ENCODE data around the gene PNPLA3.

PNPLA3 gene

DNA sequence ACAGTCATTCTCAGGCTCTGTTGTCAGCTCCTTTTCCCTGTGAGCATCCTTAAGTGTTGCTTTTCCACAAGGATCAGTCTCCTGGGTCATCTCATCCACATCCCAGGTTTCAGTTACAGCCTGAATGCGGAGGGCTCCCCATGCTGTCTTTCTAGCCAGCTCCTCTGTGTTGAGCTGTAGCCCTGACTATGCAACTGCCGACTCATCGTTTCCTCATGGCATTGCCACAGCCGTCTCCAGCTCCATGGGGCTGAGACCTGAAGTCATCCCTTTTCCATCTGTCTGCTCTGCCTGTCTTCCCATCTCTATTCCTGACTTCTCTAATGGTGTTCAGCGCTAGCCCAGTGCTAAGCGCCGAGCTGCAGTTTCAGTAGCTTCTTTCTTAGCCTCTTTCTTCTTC, 43.5 kb downstream of the PNPLA3 start:
- no peak for DNase-seq

DNA sequence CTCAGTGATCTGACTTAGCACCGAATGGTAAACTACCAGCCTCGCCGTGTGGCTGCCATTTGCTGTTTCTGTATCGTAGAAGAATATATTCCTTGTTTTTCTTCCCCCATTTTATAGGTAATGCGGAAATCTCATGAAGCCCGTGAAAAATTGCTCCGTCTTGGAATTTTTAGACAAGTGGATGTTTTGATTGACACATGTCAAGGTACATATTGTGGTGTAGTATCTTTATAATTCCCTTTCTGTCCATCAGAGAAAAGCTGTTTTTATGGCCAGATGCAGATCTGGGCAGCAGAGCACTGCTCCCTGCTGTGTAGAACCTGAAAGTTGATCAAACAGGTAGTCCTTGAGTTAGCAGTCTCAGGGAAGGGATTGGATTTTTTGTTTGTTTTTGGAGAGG, 45.0 kb downstream of the PNPLA3 start:
- no peak for DNase-seq

DNA sequence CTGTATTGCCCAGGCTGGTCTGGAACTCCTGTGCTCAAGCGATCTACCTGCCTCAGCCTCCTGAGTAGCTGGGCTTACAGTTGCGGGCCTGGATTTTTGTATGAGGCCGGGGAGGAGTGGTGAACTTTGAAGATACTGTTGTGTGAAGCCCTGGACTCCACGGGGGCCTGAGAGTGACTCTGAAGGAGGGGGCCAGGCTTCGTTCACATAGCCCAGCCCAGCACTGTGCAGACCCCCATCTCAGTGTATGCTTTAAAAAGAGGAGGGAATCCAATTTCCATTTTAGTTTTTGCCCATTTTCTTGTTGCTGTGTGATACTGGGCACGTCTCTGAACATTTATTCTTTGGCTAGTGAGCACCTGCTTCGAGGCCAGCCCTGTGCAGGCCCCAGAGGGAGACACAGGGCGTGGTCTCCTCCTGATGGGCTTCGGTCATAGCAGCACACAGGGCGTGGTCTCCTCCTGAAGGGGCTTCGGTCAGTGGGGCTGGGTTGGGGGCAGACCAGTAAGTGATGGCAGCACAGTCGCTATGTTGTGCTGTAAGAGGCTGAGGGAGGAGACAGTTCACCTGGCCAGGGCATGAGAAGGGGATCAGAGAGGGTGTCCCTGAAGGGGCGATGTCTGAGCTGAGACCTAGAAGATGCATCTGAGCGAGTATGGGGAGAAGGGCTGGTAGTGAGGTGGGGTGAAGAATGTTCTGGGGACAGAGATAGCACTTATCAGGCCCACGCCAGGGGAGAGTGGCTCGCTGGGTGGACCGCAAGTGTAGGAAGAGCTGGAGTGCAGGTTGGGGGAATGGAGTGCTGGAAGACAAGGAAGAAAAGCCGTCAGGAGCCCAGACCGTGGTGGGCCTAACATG, 45.6 kb downstream of the PNPLA3 start:
- no peak for DNase-seq

DNA sequence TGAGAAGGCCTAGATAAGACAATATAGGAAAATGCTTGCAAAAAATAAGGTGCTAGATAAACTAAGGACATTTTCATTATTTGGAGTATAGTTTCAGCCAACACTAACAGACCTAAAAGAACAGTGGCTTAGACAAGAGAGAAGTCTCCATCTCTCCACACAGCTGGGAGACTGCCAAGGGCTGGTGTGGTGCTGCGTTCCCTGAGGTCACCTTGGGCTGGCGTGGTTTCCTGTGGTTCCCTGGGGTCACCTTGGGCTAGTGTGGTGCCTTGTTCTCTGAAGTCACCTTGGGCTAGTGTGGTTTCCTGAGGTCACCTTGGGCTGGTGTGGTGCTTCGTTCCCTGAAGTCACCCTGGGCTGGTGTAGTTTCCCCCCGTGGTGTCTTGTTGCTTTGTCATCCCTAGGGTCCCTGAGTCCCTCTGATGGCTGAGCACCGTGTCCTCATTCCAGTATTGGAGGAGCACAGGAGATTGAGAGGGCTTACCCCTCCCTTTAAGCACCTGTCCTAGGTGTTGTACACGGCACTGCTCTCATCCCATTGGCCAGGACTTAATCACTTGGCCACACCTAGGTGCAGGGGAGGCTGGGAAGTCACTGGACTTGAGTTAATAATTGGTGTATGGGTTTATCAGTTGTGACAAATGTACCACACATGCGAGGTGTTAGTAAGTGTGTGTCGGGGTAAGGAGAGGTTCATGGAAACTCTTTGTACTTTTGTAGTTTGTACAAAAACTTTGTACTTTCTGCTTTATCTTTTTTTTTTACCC, 46.6 kb downstream of the PNPLA3 start:
- DNase-seq = no peak

DNA sequence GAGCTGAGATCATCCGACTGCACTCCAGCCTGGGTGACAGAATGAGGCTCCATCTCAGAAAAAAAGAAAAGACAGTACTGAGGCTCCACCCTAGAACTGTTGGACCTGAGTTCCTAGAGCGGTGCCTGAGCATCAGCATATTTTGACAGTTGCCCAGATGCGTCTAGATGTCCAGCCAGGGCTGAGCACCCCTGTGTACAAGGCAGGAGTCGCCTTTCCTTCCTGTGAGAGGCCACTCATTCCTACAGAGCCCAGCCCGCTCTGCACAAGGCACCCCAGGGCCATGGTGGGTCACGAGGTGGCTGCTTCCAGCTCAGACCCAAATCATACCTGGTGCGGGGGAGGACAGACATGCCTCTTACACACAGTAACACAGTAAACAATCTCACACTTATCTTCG, 47.5 kb downstream of the PNPLA3 start:
- no peak for DNase-seq

DNA sequence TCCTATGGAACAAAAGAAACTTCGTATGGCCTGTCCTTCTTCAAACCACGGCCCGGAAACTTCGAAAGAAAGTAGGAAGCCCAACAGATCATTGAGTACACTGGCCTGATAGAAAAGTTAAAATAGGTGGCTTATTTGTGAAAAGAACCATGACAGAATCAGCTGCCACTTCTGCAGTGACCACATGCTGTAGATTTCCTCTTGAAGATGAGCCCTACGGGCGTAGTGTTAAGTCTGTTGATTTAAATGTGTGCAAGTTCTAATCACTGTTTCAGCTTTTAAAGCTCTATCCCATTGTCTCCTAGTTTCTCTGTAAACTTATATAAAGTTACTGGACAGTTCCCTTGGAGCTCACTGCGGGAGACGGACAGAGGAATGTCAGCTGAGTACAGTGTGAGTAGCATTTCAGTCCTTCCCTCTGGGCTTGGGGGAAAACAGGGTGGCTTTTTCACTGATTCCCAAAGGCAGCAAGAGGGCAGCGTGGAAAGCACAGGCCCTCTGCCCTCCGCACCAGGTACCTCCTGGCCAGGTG, 49.4 kb downstream of the PNPLA3 start:
- DNase-seq = no peak

DNA sequence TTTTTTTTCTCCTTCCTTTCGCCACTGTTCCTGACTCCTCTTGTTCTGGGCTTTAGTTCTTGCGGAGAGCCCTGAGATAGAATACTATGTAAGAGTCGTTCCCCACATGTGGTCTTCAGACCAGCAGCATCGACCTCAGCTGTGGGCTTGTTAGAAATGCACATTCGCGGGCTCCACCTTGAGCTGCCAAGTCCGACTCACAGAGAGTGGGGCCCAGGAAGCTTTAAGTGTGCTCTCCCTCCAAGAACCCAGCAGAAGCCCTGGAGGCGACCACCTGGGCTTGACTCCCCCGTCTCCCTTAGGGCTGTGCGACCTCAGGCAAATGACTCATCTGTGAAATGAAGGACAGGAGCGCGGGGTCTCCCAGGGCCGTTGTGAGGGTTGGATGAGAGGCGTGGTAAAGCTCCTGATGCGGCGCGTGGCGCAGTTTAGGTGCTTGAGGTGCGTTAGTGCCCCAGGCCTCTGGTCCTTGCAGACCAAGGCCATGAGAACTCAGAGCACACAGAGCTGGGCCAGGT, 50.5 kb downstream of the PNPLA3 start:
- DNase-seq = no peak

DNA sequence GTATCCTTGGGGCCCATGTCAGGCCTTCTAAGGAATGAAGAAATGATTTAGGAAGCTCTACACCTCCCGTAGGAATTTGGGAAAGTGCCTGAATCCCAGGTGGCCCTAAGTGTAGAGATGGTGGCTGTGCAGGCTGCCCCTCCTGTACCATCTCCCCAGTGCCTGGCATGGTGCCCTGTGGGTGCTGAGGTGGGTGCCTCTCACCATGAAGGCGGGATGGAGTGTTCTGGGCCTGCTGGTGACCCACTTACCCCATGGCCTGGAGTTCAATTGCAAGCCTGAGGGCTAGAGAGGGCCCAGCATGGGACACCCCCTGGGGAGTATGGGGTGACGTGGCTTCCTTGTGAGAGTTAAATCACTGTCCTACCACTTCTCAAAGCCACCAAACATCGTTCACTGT, 51.4 kb downstream of the PNPLA3 start:
- no peak for DNase-seq

DNA sequence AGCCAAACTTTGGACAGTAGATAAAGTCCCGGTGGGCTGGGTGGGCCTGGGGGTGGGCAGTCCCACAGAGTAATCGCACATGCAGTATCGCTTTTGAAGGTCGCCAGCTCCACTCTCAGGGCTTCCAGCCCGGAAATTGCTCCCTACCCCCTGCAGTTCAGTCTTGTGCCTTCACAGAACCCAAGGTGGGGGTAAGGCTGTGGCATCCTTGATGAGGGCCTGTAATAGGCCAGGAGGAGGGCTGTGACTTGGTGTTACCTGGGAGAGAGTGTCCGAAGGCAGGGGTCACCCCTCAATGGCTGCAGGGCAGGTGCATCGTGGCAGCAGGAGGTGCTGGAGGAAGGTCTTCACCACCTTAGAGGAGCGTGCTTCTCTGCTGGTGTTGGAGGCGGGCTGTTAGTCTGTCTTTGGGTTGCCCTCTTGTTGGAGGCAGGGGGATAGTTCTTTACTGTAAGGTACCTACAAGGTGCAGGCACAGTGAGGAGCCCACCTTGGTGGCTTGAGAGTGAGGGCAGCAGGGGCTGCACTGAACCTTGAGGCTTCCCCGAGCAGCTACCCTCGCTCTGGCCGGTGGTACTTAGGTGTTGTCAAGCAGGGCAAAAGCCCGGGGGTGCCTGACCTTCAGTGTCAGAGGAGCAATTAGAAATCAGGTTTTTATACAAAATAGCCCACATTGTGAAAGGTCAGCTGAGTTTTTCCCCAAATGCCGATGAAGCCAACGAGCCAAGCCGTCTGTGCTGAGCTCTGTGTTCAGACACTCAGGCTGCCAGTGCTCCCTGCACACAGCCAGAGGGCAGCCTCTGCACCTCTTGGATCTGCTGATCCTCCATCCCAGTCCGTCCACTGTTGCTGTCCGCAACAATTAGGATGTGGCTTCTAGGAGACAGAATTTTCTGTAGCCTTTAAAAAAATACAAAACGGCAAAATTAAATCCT, 53.5 kb downstream of the PNPLA3 start:
- no peak for DNase-seq

DNA sequence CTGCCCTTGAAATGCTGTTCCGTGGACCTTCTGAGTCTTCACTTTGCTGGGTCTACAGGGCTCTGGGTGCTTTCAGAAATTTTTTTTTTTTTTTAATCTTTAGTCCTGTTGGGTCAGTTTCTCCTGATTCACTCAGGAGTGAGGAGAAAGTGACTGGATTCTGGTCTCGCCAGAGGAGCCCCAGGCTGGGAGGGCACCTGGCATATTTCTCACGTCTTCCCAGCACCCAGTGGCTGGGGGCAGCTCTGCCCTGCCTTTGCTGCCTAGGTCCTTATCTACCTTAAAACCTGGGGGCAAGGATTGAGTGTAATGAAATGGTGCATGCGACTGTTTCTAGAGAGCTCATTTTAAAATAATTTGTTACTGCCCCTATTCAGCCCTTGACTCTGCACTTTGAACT, 55.0 kb downstream of the PNPLA3 start:
- DNase-seq = no peak

DNA sequence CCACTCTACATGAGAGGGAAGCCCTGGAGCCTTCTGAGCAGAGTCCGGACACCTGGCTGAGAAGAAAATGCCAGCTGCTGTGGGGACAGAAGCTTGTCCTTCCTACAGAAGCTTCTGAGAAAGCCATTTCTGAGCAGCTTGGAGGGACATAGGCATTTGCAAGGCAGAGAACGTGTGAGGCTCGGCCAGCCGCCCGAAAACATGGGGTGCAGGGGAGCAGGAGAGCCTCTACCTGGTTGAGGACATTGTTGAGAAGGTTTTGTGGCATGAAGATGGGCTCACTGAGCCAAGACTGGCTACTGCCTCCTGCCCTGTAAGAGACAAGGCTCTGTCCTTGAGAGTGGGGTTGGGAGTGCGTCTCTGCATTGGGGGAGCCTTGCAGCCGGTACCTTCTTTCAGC, 57.0 kb downstream of the PNPLA3 start:
- DNase-seq = no peak

DNA sequence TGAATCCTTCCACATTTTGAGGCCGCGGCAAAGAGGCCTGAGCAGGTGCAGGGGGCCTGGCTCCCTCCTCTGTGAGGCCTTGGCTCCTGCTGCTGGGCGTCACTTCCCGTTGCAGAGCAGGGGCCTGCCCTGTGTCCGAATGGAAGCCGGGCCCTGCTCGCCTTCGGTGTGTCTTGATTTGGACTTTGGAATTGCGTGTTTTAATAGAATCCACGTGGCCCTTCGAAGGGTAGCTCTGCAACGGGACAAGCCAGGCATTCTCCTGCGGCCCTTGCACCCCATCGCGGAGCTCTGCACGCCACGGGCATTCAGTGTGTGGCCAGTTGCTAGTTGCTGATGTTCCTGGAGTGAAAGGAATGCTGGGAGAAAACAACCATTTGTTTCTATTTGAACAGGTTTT, 57.4 kb downstream of the PNPLA3 start:
- no peak for DNase-seq

DNA sequence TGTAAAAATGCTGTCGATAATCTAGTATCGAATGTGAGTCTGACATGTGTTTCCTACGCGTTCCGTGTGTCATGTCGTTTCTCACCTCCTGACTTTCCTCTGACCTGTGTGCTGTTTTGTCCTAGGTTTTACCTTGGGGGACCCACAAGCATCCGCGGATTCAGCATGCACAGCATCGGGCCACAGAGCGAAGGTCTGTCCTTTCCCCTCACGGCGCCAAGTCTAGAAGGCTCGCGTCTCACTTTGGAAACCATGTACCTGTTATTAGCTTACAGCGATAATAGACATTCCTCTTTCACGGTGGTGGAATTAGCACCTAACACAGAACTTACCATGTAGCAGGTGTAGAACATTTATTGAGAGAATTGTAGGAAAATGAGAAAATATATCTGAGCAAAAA, 60.2 kb downstream of the PNPLA3 start:
- DNase-seq = no peak

DNA sequence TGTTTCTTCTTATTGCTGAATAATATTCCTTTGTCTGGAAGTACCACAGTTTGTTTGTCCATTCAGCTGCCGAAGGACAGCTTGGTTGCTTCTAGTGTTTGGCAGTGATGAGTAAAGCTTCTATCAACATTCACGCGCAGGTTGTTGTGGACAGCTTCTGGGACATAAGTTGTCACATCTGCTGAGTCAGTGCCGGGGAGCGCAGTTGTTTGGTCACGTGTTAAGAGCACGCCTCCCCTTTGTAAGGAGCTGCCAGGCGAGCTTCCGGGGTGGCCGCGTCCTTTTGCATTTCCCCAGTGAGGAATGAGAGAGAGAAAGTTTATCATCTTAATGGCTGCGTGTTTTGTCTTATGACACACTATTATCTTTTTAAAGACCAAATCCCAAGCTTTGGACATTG, 61.9 kb downstream of the PNPLA3 start:
- no peak for DNase-seq

DNA sequence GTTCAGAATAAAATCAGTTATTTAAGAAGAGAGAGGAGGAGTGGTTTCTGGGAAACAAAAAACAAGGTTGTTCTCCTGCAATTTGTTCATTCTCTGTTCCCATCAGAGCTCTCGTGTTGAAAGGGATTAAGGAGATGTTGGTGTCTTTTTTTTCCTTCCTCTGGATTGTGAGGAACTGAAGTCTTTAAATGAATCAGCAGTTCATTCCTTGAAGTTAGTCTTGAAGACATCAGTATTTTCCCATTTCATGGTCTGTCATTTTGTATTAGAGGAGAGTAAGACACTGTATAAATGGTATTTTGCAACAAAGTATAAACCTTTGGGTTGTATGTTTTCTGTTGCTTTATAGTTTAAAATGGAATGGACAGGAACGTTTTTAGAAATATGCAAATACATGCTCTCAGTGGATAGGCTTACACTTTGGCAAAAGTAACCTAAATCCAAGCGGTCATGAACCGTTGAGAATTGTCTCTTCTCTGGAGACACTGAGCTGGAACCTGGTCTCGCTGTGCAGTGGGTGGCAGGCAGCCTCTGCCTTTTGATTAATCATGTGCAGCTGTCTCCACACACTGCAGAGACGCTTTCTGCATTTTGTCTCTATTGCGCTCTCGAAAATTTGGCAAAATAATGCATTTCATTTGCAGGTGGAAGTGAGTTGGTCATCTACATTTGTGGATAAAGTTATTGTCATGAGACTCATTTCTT, 64.7 kb downstream of the PNPLA3 start:
- no peak for DNase-seq

DNA sequence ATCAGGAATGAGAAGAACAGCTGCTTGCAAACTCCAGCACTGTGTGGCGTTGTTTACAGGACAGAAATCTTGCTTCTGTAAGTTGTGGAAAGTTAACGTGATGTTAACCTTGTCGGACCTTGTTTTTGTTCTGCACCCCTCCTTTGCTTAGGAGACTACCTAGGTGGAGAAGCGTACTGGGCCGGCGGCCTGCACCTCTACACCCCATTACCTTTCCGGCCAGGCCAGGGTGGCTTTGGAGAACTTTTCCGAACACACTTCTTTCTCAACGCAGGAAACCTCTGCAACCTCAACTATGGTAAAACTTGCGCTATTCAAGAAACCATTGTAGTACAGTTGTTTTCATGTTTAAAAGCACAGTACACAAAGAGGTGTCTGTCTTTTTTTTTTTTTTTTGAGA, 65.4 kb downstream of the PNPLA3 start:
- no peak for DNase-seq

DNA sequence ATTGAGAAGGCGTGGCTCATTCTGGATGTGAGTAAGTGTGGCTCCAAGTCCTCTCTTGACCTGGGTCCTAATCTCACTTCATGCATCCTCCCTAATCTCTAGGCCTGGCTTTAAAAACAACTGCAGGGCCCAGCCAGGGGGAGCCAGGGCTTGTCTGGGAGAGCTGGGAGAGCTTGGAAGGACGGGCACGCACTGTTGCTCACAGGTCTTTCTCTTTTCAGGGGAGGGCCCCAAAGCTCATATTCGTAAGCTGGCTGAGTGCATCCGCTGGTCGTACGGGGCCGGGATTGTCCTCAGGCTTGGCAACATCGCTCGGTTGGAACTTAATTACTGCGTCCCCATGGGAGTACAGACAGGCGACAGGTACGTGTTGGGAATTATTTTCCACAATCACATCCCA, 66.4 kb downstream of the PNPLA3 start:
- no peak for DNase-seq

DNA sequence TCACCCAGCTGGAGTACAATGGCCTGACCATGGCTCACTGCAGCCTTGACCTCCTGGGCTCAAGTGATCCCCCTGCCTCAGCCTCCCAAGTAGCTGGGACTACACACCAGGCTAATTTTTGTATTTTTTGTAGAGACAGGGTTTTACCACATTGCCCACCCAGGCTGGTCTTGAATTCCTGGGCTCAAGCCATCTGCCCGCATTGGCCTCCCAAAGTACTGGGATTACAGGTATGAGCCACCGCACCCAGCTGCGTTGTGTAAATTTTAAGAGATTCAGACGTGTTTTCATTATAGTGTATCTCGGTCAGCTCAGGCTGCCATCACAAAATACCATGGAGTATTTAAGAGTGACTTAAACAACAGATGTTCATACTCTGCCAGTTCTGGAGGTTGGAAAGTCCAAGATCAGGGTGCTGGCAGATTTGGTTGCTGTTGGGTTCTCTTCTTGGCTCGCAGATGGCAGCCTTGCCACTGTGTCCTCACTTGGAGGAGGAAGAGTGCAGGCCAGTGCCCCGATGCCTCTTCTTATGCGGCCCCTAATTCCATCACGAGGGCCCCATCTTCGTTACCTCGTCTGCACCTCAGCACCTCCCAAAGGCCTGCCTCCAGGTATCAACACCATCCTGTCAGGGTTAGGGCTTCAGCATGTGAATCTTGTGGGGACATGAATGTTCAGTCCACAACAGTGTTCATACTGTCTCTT, 67.9 kb downstream of the PNPLA3 start:
- no peak for DNase-seq

DNA sequence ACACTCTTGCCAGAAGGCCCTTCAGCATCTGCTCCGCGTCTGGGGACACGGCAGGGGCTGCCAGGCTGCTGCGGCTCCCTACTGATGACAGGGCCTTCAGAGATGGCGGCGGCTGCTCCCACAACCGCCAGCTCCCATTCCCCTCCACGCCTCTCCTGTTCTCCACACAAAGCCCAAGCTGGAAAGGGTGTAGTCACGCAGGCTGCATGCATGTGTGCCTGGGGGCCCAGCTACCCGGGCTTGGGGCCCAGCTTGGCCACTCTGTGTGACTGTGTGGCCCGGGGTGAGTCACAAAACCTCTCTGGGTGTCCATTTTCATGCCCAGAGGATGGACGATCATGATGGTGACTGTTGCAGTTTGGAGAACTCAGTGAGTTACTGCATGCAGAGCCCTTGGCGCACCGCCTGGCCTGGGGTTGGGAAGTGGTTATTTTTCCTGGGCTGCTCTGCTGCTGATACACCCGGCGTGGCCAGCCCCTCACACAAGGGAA, 68.8 kb downstream of the PNPLA3 start:
- DNase-seq = no peak

DNA sequence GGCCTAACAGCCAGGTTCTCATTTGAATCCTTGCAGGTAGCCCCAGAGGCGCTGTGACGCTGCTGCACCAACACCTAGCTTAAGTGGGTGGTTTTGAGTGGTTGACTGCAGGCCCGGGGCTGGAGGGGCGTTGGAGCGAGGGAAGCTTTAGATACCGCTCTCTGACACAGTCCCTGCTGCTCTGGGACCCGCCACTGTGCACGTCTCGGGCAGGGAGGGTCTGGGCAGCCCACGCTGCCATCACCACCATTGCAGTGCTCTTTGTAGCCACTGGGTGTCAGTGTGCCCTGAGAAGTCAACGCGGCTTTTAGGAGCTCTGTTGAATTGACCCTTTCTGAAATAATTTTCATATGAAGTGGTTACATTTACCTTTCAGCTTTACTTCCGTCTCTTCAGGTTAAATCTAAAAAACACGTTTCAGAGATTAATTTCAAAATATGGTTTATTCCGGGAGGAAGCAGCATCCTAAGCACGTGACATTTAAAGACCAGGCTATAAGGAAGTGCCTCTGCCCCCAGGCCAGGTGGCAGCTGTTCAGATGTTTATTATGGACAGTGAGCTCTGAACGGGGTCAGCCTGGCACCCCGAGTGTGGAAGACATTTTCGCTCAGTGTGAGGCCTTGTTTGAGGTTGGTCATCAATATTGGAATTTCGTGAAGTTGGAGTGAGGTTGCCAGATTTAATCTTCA, 69.6 kb downstream of the PNPLA3 start:
- DNase-seq = peak; percentile 66

DNA sequence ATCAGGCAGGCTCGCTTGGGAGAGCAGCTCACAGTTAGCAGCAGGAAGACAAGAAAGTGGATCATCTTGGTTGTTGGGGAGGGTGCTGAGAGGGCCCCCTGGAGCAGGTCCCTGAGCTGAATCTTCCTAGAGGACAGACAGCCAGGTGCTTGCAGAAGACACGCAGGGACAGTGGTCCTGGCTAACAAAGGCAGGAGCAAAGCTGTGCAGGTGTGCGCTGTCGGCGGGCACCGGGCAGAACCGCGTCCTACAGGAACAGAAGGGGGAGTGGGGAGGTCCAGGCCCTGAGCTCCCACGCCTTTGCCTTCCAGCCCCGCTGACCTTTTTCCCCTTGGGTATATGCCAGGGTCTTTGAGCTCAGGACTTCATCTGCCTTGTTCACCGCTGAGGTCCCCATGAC, 70.4 kb downstream of the PNPLA3 start:
- DNase-seq = no peak
